Stimulated activated CD8-positive, alpha-beta memory T cell treated with anti-CD3 and anti-CD28 coated beads, Interleukin-12 subunit alpha, Interleukin-12 subunit beta, amount 100 ng/mL, for 1 hour (primary cell): Measurements from ENCODE around the gene UNG.
"Not testable (repeated sequence)": the region's sequence is repeated elsewhere in the genome, so short reads cannot be mapped to it uniquely, and the experiment has no call there.

Experiments
- DNase-seq: peaks from one replicate; pipeline ENCODE4 v3.0.0-alpha.2; 2020; ENCODE audit warnings: low read depth

Gene UNG

GRCh38 chr12:109121346-109121880 is 24.0 kb downstream of the UNG start:
- DNase-seq = no peak

- DNase-seq = no peak
Measured at GRCh38 chr12:109124878-109125648, 27.7 kb downstream of the UNG start.

GRCh38 chr12:109125791-109126190 is 28.4 kb downstream of the UNG start:
- DNase-seq = no peak

- no peak for DNase-seq
Measured at GRCh38 chr12:109126784-109127183, 29.4 kb downstream of the UNG start.

GRCh38 chr12:109127533-109128242 is 30.3 kb downstream of the UNG start:
- DNase-seq = no peak

- no peak for DNase-seq
Measured at GRCh38 chr12:109130297-109131153, 33.1 kb downstream of the UNG start.

- no peak for DNase-seq
Measured at GRCh38 chr12:109131154-109132050, 34.0 kb downstream of the UNG start.

GRCh38 chr12:109134186-109134917 is 37.0 kb downstream of the UNG start:
- DNase-seq = no peak

- DNase-seq = no peak
Measured at GRCh38 chr12:109137055-109137454, 39.7 kb downstream of the UNG start.

GRCh38 chr12:109139360-109139759 is 42.0 kb downstream of the UNG start:
- no peak for DNase-seq

GRCh38 chr12:109139791-109140190 is 42.4 kb downstream of the UNG start:
- no peak for DNase-seq

- DNase-seq = no peak
Measured at GRCh38 chr12:109140560-109140959, 43.2 kb downstream of the UNG start.

- DNase-seq = no peak
Measured at GRCh38 chr12:109144224-109144623, 46.8 kb downstream of the UNG start.

GRCh38 chr12:109147126-109147525 is 49.7 kb downstream of the UNG start:
- not testable (repeated sequence) for DNase-seq

- DNase-seq = no peak
Measured at GRCh38 chr12:109147954-109148353, 50.6 kb downstream of the UNG start.

- DNase-seq = no peak
Measured at GRCh38 chr12:109150124-109150640, 52.8 kb downstream of the UNG start.

GRCh38 chr12:109151457-109151856 is 54.1 kb downstream of the UNG start:
- DNase-seq = no peak

GRCh38 chr12:109153821-109154441 is 56.5 kb downstream of the UNG start:
- DNase-seq = no peak

GRCh38 chr12:109154451-109155438 is 57.3 kb downstream of the UNG start:
- peak; percentile 59 for DNase-seq
